K562 (cell line): ENCODE data around the gene SOHLH1. TPM values are rescaled to one million over a fixed set of nuclear protein-coding genes. Genes with fewer than 3 reads are reported as not detected.

Experiments used
- ATAC-seq: fragments of 200-7000 bp; cut with Tn5 transposase; 3 replicates; pipeline ENCODE4 v1.9.1; 2020; ENCODE audit warnings: moderate library complexity
- BruUV-seq: library from RNA; stranded (reverse); fragments of 400-500 nt; replicated peaks from 2 replicates; lab custom pipeline; 2021; lab: Mats Ljungman, UMichigan
- CTCF ChIA-PET: fragments of 300-600 bp; formaldehyde crosslinking; extraction: SDS; loops from one replicate; lab custom pipeline; 2021; ENCODE audit warnings: low intra/inter-chr PET ratio; lab: Yijun Ruan, JAX
- POLR2A ChIA-PET: fragments of 300-600, 350-650 bp; sonication (Branson Sonifier 250); formaldehyde crosslinking; extraction: SDS; loops from one replicate; lab custom pipeline; 2021; ENCODE audit warnings: antibody characterized with exemption, inconsistent platforms; lab: Yijun Ruan, JAX
- DNase-seq, 4 experiments: peaks; one replicate each; pipeline versions ENCODE4 v3.0.0 to v3.0.0-alpha.2; 2011 to 2018; ENCODE audit warnings: low spot score in 3 of 4, mixed read lengths in 3 of 4; ENCODE audit errors: extremely low read depth in 1 of 4
- FAIRE-seq: peaks from 2 replicates; lab custom pipeline; 2011; peaks lifted over from hg19 to GRCh38; lab: Jason Lieb, UNC
- H2AFZ ChIP-seq: 2 replicates; pipeline ENCODE4 v1.6.0; 2011; ENCODE audit warnings: low read depth, low read length, control low read depth, inconsistent platforms
- H3K27ac ChIP-seq: fragments of 200-600 bp; 3 replicates; pipeline ENCODE4 v1.8.0; 2011; ENCODE audit warnings: low read depth, mild to moderate bottlenecking, control low read depth, inconsistent platforms, low read length, moderate library complexity, mixed read lengths; ENCODE audit errors: extremely low read depth
- H3K27me3 ChIP-seq, 2 experiments: fragments of 300-600 bp in 1 of 2; 2 replicates in 1 of 2; 3 replicates in 1 of 2; pipeline versions ENCODE4 v1.6.0 to v1.8.0; 2011; ENCODE audit warnings: inconsistent platforms in 2 of 2, low read length in 2 of 2, mild to moderate bottlenecking in 1 of 2, mixed read lengths in 1 of 2, moderate library complexity in 1 of 2; ENCODE audit not compliant: control insufficient read depth in 2 of 2, insufficient read depth in 2 of 2
- H3K36me3 ChIP-seq: fragments of 300-600 bp; 3 replicates; pipeline ENCODE4 v1.8.0; 2011; ENCODE audit warnings: mild to moderate bottlenecking, low read length, inconsistent platforms; ENCODE audit not compliant: control insufficient read depth, insufficient read depth
- H3K4me1 ChIP-seq, 2 experiments: fragments of 200-600 bp in 1 of 2; replicated peaks in 1 of 2; 2 replicates in 1 of 2; 3 replicates in 1 of 2; pipeline versions ENCODE4 v1.5.1 to v1.8.0; 2011; ENCODE audit warnings: inconsistent platforms in 2 of 2, low read length in 2 of 2, mild to moderate bottlenecking in 1 of 2, mixed read lengths in 1 of 2, moderate library complexity in 1 of 2; ENCODE audit not compliant: control insufficient read depth in 2 of 2, insufficient read depth in 2 of 2
- H3K4me2 ChIP-seq: 2 replicates; pipeline ENCODE4 v1.6.1; 2011; ENCODE audit warnings: low read length, control low read depth, inconsistent platforms, mixed read lengths; ENCODE audit not compliant: insufficient read depth
- H3K4me3 ChIP-seq: fragments of 200-600 bp; sonication (generic), shearing (Covaris generic); 2 replicates; pipeline ENCODE4 v1.5.1; 2016; ENCODE audit warnings: control low read depth, inconsistent platforms
- H3K79me2 ChIP-seq: fragments of 200-600 bp; 3 replicates; pipeline ENCODE4 v1.8.0; 2011; ENCODE audit warnings: low read length, inconsistent platforms; ENCODE audit not compliant: control insufficient read depth, insufficient read depth
- H3K9ac ChIP-seq, 2 experiments: 2 replicates each; pipeline versions ENCODE4 v1.6.0 to v1.6.1; 2011; ENCODE audit warnings: low read depth in 2 of 2, low read length in 2 of 2, control low read depth in 1 of 2, inconsistent platforms in 1 of 2, mild to moderate bottlenecking in 1 of 2, mixed read lengths in 1 of 2; ENCODE audit not compliant: insufficient read depth in 1 of 2
- H3K9me1 ChIP-seq: one replicate; pipeline ENCODE4 v1.6.0; 2011; ENCODE audit warnings: inconsistent platforms, mild to moderate bottlenecking, low read length, moderate library complexity; ENCODE audit not compliant: control insufficient read depth, insufficient read depth
- H3K9me3 ChIP-seq: replicated peaks from 2 replicates; pipeline ENCODE4 v1.5.1; 2011; ENCODE audit warnings: low read depth, low read length, inconsistent platforms; ENCODE audit not compliant: control insufficient read depth, insufficient read depth
- H4K20me1 ChIP-seq: replicated peaks from 2 replicates; pipeline ENCODE4 v1.6.1; 2011; ENCODE audit warnings: low read length, inconsistent platforms, mixed read lengths; ENCODE audit not compliant: control insufficient read depth, insufficient read depth
- CCAR2 ChIP-seq: fragments of 200-400 bp; formaldehyde crosslinking; IDR thresholded peaks from 2 replicates; pipeline ENCODE4 v1.6.1; 2017; ENCODE audit warnings: mild to moderate bottlenecking, low read depth, low read length
- DNMT1 ChIP-seq: fragments of 450-650 bp; IDR thresholded peaks from 2 replicates; pipeline ENCODE4 v1.6.1; 2016; ENCODE audit warnings: antibody characterized with exemption, mild to moderate bottlenecking
- ETS2 ChIP-seq: IDR thresholded peaks from 2 replicates; pipeline ENCODE4 v1.6.1; 2016; ENCODE audit warnings: borderline replicate concordance, missing genetic modification characterization, mild to moderate bottlenecking, moderate library complexity, missing compliant biosample characterization; ENCODE audit not compliant: poor library complexity, severe bottlenecking
- EZH2 ChIP-seq: IDR thresholded peaks from 2 replicates; pipeline ENCODE4 v1.6.1; 2012; ENCODE audit warnings: low read depth, mild to moderate bottlenecking, inconsistent platforms, low read length, borderline replicate concordance
- FOSL1 ChIP-seq: fragments of 200-800 bp; sonication (Bioruptor generic); conservative IDR thresholded peaks from 2 replicates; pipeline ENCODE4 v1.6.1; 2016; ENCODE audit warnings: missing genetic modification characterization, missing compliant biosample characterization
- MCM5 ChIP-seq: fragments of 450-650 bp; IDR thresholded peaks from 2 replicates; pipeline ENCODE4 v1.6.1; 2016; ENCODE audit warnings: low read depth
- POLR2H ChIP-seq: IDR thresholded peaks from 2 replicates; pipeline ENCODE4 v1.6.1; 2016; ENCODE audit warnings: missing genetic modification characterization, low read depth, mild to moderate bottlenecking, control low read depth, missing compliant biosample characterization, moderate library complexity
- TAF1 ChIP-seq: IDR thresholded peaks from 2 replicates; pipeline ENCODE4 v1.6.1; 2011; ENCODE audit warnings: mild to moderate bottlenecking, low read length, moderate library complexity; ENCODE audit not compliant: insufficient read depth, control insufficient read depth, severe bottlenecking; ENCODE audit errors: extremely low read depth
- TAF7 ChIP-seq: fragments of 450-650 bp; IDR thresholded peaks from 2 replicates; pipeline ENCODE4 v1.6.1; 2016; ENCODE audit warnings: missing genetic modification characterization, missing compliant biosample characterization
- ZNF134 ChIP-seq: fragments of 250-450 bp; sonication (Bioruptor Pico); conservative IDR thresholded peaks from 2 replicates; pipeline ENCODE4 v1.4.0; 2020
- ZNF197 ChIP-seq: fragments of 200-800 bp; sonication (Bioruptor generic); IDR thresholded peaks from 2 replicates; pipeline ENCODE4 v1.6.1; 2016; ENCODE audit warnings: low read depth, missing genetic modification characterization, missing compliant biosample characterization
- ZNF707 ChIP-seq: fragments of 250-450 bp; sonication (Bioruptor Pico); conservative IDR thresholded peaks from 2 replicates; pipeline ENCODE4 v1.8.0; 2022; ENCODE audit warnings: inconsistent platforms, mild to moderate bottlenecking, moderate library complexity
- WGBS: fragments of 100-300 bp; shearing (Covaris generic); methylation state at CpG from one replicate; pipeline ENCODE4 v1.1.6; 2016; ENCODE audit warnings: low coverage, mixed read lengths; ENCODE audit not compliant: insufficient coverage; ENCODE audit errors: missing lambda C conversion rate; 5-methylcytosine and 5-hydroxymethylcytosine counted together
- in situ Hi-C: fragments of 300-500 bp; cut with MboI; formaldehyde crosslinking; loops from 4 replicates; pipeline ENCODE4 v1.15.0; 2018; ENCODE audit warnings: inconsistent platforms, mixed read lengths
- intact Hi-C: fragments of 100-400 bp; cut with micrococcal nuclease; formaldehyde crosslinking; loops from 2 replicates; pipeline ENCODE4 v1.14.2; 2022
- polyA plus RNA-seq, 8 experiments: library from polyadenylated mRNA; depleted of rRNA in 4 of 8; stranded (reverse) in 5 of 8; unstranded in 3 of 8; fragments of >200 nt; fragmentation: Nextera tagmentation in 2 of 8; fragmentation: Illumina TruSeq in 1 of 8; extraction: Ambion mirVana in 2 of 8; extraction: Trizol in 1 of 8; gene quantifications; 2 replicates each; pipeline versions ENCODE4 v1.2.1 to v1.2.3, GENCODE V29; 2011 to 2014; ENCODE audit warnings: inconsistent platforms in 1 of 8, missing spikeins in 1 of 8
- total RNA-seq, 7 experiments: library from RNA; depleted of rRNA in 6 of 7; stranded (reverse); fragments of >200 nt in 6 of 7; fragmentation: Illumina TruSeq in 2 of 7; extraction: Trizol in 2 of 7; gene quantifications; 2 replicates each; pipeline versions ENCODE4 v1.2.1 to v1.2.3, GENCODE V29; 2011 to 2021; ENCODE audit warnings: low replicate concordance in 1 of 7
- TF ChIP-seq, protein P1 (sequence below): sonication (generic); IDR thresholded peaks from 2 replicates; pipeline ENCODE4 v1.6.1; 2016
- TF ChIP-seq, protein P2 (sequence below): fragments of 250-450 bp; sonication (Bioruptor Pico); IDR thresholded peaks from 2 replicates; pipeline ENCODE4 v1.8.0; 2022; ENCODE audit warnings: inconsistent platforms

SOHLH1 gene
- total and polyA plus RNA-seq, 9 of the 15 experiments (the other 6 are each of a cell fraction or from before 2014, with no cell fraction given), result 0.17 to 0.41 (median 0.29) TPM; not detected in 6

DNA sequence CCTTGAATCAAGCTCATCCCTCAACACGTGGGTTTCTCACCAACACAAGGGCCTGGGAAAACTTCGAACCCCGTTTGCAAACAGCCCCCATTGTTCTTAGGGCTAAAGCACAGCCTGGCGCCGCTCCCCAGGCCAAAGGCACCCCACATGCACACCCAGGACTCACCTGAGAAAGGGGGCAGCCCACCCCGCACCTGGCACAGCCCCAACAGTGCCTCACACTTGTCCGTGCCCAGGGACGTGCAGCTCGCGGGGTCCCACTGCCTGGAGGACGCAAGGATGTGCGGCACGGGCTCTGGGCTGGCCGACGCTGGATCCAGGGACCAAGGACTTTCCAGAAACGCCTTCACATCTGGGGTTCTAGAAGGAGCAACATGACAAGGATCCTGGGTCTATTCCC lies 2.8 kb downstream of the SOHLH1 start:
- no TSS peak for BruUV-seq
- Histone ChIP-seq H3K4me1 (peaks cover 0 to 48% of the 10 kb centered on the region in 2 experiments; a peak in 2 of 5 replicates), H2AFZ (no peak overlapping the region), H3K4me3 (no peak overlapping the region), H4K20me1 (peaks cover 7% of the 10 kb centered on the region; the same call in 1 of the 2 replicates), H3K9me1 (no peaks in the 10 kb centered on the region), H3K27ac (no peak overlapping the region), H3K9me3 (no peaks in the 10 kb centered on the region), H3K79me2 (no peaks in the 10 kb centered on the region), H3K27me3 (peaks cover 28 to 59% of the 10 kb centered on the region in 2 experiments; a peak in 4 of 5 replicates), H3K9ac (no peak overlapping the region), H3K4me2 (no peak overlapping the region), H3K36me3 (no peaks in the 10 kb centered on the region)
- CTCF ChIA-PET, result no interaction called here
- WGBS, result 3% methylated on average over 8 of the region's 16 CpGs
- POLR2A ChIA-PET, result no interaction called here
- TF ChIP-seq, protein P1, sequence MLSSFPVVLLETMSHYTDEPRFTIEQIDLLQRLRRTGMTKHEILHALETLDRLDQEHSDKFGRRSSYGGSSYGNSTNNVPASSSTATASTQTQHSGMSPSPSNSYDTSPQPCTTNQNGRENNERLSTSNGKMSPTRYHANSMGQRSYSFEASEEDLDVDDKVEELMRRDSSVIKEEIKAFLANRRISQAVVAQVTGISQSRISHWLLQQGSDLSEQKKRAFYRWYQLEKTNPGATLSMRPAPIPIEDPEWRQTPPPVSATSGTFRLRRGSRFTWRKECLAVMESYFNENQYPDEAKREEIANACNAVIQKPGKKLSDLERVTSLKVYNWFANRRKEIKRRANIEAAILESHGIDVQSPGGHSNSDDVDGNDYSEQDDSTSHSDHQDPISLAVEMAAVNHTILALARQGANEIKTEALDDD, result no peak
- TF ChIP-seq TAF7 (tag) (no peak), FOSL1 (tag) (no peak), TAF1 (no peak)
- in situ Hi-C loops, result no loop called here
- ATAC-seq, result no peak
- intact Hi-C loops, result no loop called here
- FAIRE-seq, result no peak
- DNase-seq, result no peak

DNA sequence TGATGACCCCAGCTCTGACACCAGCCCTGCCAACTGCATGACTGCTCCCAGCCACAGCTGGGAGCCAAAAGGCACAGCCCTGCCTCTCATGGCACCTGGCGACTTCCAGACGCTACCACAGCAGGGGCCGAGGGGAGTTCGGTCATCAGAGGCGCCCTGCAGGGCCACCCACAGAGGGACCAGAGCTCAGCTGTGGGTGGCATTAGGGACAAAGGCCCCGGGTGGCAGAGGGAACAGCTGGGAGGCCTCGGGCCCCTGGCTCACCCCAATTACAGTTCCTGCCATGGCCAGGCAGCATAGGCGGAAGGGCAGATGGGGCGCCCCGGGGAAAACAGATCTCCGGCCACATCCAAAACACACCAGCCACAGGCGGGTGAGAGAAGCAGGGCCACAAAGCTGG lies 3.6 kb downstream of the SOHLH1 start:
- POLR2A ChIA-PET, result interaction anchor here (0.6 kb wide), 1 partner anchor 855 kb away, joined by 3 read pairs; no protein-coding TSS in a partner anchor
- no peak for DNase-seq
- intact Hi-C loops, result no loop called here
- Histone ChIP-seq H3K36me3 (no peaks in the 10 kb centered on the region), H3K9ac (no peak overlapping the region), H3K9me1 (no peaks in the 10 kb centered on the region), H3K4me3 (no peak overlapping the region), H3K79me2 (no peaks in the 10 kb centered on the region), H4K20me1 (peaks cover 7% of the 10 kb centered on the region; the same call in 1 of the 2 replicates), H3K4me1 (peaks cover 0 to 42% of the 10 kb centered on the region in 2 experiments; a peak in 1 of 5 replicates), H3K4me2 (no peak overlapping the region), H3K27me3 (peaks cover 28 to 67% of the 10 kb centered on the region in 2 experiments; a peak in 4 of 5 replicates), H3K27ac (no peak overlapping the region), H3K9me3 (no peaks in the 10 kb centered on the region; the same call in 1 of the 2 replicates), H2AFZ (no peak overlapping the region)
- FAIRE-seq, result no peak
- no peak for ATAC-seq
- in situ Hi-C loops, result no loop called here
- WGBS, result under 1% methylated on average over 11 of the region's 12 CpGs
- BruUV-seq, result no TSS peak
- CTCF ChIA-PET, result no interaction called here
- no peak for TF ChIP-seq CCAR2
- no peak for TF ChIP-seq MCM5
- TF ChIP-seq, protein P2, sequence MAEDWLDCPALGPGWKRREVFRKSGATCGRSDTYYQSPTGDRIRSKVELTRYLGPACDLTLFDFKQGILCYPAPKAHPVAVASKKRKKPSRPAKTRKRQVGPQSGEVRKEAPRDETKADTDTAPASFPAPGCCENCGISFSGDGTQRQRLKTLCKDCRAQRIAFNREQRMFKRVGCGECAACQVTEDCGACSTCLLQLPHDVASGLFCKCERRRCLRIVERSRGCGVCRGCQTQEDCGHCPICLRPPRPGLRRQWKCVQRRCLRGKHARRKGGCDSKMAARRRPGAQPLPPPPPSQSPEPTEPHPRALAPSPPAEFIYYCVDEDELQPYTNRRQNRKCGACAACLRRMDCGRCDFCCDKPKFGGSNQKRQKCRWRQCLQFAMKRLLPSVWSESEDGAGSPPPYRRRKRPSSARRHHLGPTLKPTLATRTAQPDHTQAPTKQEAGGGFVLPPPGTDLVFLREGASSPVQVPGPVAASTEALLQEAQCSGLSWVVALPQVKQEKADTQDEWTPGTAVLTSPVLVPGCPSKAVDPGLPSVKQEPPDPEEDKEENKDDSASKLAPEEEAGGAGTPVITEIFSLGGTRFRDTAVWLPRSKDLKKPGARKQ, result no peak
- no peak for TF ChIP-seq ETS2
- TF ChIP-seq DNMT1, result no peak
- no peak for TF ChIP-seq ZNF707 (CRISPR knock-in tag)
- no peak for TF ChIP-seq EZH2
- no peak for TF ChIP-seq ZNF134 (CRISPR knock-in tag)
- no peak for TF ChIP-seq ZNF197 (CRISPR knock-in tag)
- no peak for TF ChIP-seq POLR2H
